HepG2 (cell line): ENCODE results near the gene GJC2. TPM values are rescaled to one million over a fixed set of nuclear protein-coding genes. Genes with fewer than 3 reads are reported as not detected.

Source experiments
- ARNTL ChIP-seq: sonication (generic); formaldehyde crosslinking; IDR thresholded peaks from 2 replicates; pipeline ENCODE4 v1.4.0; 2020; ENCODE audit warnings: mild to moderate bottlenecking, missing genetic modification reagents
- ATF7 ChIP-seq, 2 experiments: fragments of 450-650 bp in 1 of 2; sonication (generic) in 1 of 2; formaldehyde crosslinking in 1 of 2; IDR thresholded peaks; 2 replicates each; pipeline versions ENCODE4 v1.4.0 to v1.6.1; 2016 to 2020; ENCODE audit warnings: antibody characterized with exemption in 1 of 2, mild to moderate bottlenecking in 1 of 2, missing genetic modification reagents in 1 of 2
- CBFB ChIP-seq: sonication (generic); formaldehyde crosslinking; IDR thresholded peaks from 2 replicates; pipeline ENCODE4 v1.4.0; 2020; ENCODE audit warnings: missing genetic modification reagents
- EED ChIP-seq: sonication (generic); formaldehyde crosslinking; IDR thresholded peaks from 2 replicates; pipeline ENCODE4 v1.5.0; 2020; ENCODE audit warnings: mild to moderate bottlenecking, missing genetic modification reagents
- ELF1 ChIP-seq: sonication (generic); formaldehyde crosslinking; IDR thresholded peaks from 2 replicates; pipeline ENCODE4 v1.4.0; 2020; ENCODE audit warnings: missing genetic modification reagents
- MIER2 ChIP-seq: IDR thresholded peaks from 2 replicates; pipeline ENCODE4 v1.6.1; 2016; ENCODE audit warnings: missing biosample characterization, missing genetic modification reagents
- SPEN ChIP-seq: sonication (generic); formaldehyde crosslinking; IDR thresholded peaks from 2 replicates; pipeline ENCODE4 v1.5.1; 2020; ENCODE audit warnings: low read depth, mild to moderate bottlenecking, missing genetic modification reagents
- SSRP1 ChIP-seq: IDR thresholded peaks from 2 replicates; pipeline ENCODE4 v1.6.1; 2016; ENCODE audit warnings: control low read depth
- XBP1 ChIP-seq: sonication (generic); formaldehyde crosslinking; IDR thresholded peaks from 2 replicates; pipeline ENCODE4 v1.5.0; 2020; ENCODE audit warnings: missing genetic modification reagents
- ZC3H4 ChIP-seq: sonication (generic); formaldehyde crosslinking; IDR thresholded peaks from 2 replicates; pipeline ENCODE4 v1.4.0; 2020; ENCODE audit warnings: missing genetic modification reagents, borderline replicate concordance
- ZNF569 ChIP-seq: sonication (generic); formaldehyde crosslinking; IDR thresholded peaks from 2 replicates; pipeline ENCODE4 v1.5.0; 2020; ENCODE audit warnings: mild to moderate bottlenecking, missing genetic modification reagents, moderate library complexity, borderline replicate concordance
- ZNF615 ChIP-seq: sonication (generic); formaldehyde crosslinking; IDR thresholded peaks from 2 replicates; pipeline ENCODE4 v1.5.0; 2020; ENCODE audit warnings: mild to moderate bottlenecking, missing genetic modification reagents, borderline replicate concordance
- ZNF776 ChIP-seq: sonication (generic); formaldehyde crosslinking; IDR thresholded peaks from 2 replicates; pipeline ENCODE4 v1.4.0; 2020; ENCODE audit warnings: mild to moderate bottlenecking, missing genetic modification reagents
- polyA plus RNA-seq, 8 experiments: library from polyadenylated mRNA; depleted of rRNA in 3 of 8; stranded (reverse) in 7 of 8; unstranded in 1 of 8; fragments of >200 nt; fragmentation: Illumina TruSeq in 4 of 8; extraction: Trizol in 4 of 8; gene quantifications; 2 replicates each; pipeline versions ENCODE4 v1.2.1 to v1.2.3, GENCODE V29; 2011 to 2016; ENCODE audit warnings: low read depth in 4 of 8, missing spikeins in 1 of 8, mixed read lengths in 1 of 8; ENCODE audit not compliant: insufficient read depth in 1 of 8
- total RNA-seq, 5 experiments: library from RNA; depleted of rRNA; stranded (reverse); fragments of >200 nt; fragmentation: Illumina TruSeq; extraction: Trizol; gene quantifications; 2 replicates each; pipeline ENCODE4 v1.2.3, GENCODE V29; 2016; ENCODE audit warnings: low read depth in 1 of 5
- TF ChIP-seq, protein P1 (sequence below): sonication (generic); formaldehyde crosslinking; IDR thresholded peaks from 2 replicates; pipeline ENCODE4 v1.4.0; 2020; ENCODE audit warnings: mild to moderate bottlenecking, missing genetic modification reagents, borderline replicate concordance
- TF ChIP-seq, protein P2 (sequence below): sonication (generic); formaldehyde crosslinking; IDR thresholded peaks from 2 replicates; pipeline ENCODE4 v1.4.0; 2020; ENCODE audit warnings: missing genetic modification reagents
- TF ChIP-seq, protein P3 (sequence below): fragments of 450-650 bp; IDR thresholded peaks from 2 replicates; pipeline ENCODE4 v1.6.1; 2017
- TF ChIP-seq, protein P4 (sequence below): sonication (generic); formaldehyde crosslinking; IDR thresholded peaks from 2 replicates; pipeline ENCODE4 v1.4.0; 2020; ENCODE audit warnings: mild to moderate bottlenecking, low read depth, missing genetic modification reagents
- TF ChIP-seq, protein P5 (sequence below): sonication (generic); IDR thresholded peaks from 2 replicates; pipeline ENCODE4 v1.6.1; 2016; ENCODE audit warnings: low read depth, borderline replicate concordance
- TF ChIP-seq, protein P6 (sequence below): sonication (generic); formaldehyde crosslinking; conservative IDR thresholded peaks from 2 replicates; pipeline ENCODE4 v1.8.0; 2022; ENCODE audit warnings: low read depth, missing genetic modification reagents

The GJC2 gene
- total and polyA plus RNA-seq, 2 of the 13 experiments (the other 11 are each of a cell fraction or from before 2014, with no cell fraction given), result 1.6 to 3.8 TPM

- TF ChIP-seq, protein P1, sequence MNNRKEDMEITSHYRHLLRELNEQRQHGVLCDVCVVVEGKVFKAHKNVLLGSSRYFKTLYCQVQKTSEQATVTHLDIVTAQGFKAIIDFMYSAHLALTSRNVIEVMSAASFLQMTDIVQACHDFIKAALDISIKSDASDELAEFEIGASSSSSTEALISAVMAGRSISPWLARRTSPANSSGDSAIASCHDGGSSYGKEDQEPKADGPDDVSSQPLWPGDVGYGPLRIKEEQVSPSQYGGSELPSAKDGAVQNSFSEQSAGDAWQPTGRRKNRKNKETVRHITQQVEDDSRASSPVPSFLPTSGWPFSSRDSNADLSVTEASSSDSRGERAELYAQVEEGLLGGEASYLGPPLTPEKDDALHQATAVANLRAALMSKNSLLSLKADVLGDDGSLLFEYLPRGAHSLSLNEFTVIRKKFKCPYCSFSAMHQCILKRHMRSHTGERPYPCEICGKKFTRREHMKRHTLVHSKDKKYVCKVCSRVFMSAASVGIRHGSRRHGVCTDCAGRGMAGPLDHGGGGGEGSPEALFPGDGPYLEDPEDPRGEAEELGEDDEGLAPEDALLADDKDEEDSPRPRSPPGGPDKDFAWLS (CRISPR knock-in tag), result no peak
- TF ChIP-seq XBP1 (CRISPR knock-in tag) (no peak), ZNF776 (CRISPR knock-in tag) (peak; percentile 35; the same call in 1 of the 2 replicates), ZNF569 (CRISPR knock-in tag) (no peak), SSRP1 (CRISPR knock-in tag) (no peak), CBFB (CRISPR knock-in tag) (no peak), ARNTL (CRISPR knock-in tag) (no peak; the same call in 1 of the 2 replicates), ATF7 (IDR thresholded peaks at IDR 0.05) (no peak), ATF7 (CRISPR knock-in tag; IDR thresholded peaks at IDR 0.05) (0 out of 2 replicates have a peak, but pooled peaks have one; percentile 14), ELF1 (no peak), EED (CRISPR knock-in tag) (no peak), ZNF615 (no peak), ZC3H4 (CRISPR knock-in tag) (no peak), MIER2 (no peak), SPEN (CRISPR knock-in tag) (no peak)
- TF ChIP-seq, protein P2, sequence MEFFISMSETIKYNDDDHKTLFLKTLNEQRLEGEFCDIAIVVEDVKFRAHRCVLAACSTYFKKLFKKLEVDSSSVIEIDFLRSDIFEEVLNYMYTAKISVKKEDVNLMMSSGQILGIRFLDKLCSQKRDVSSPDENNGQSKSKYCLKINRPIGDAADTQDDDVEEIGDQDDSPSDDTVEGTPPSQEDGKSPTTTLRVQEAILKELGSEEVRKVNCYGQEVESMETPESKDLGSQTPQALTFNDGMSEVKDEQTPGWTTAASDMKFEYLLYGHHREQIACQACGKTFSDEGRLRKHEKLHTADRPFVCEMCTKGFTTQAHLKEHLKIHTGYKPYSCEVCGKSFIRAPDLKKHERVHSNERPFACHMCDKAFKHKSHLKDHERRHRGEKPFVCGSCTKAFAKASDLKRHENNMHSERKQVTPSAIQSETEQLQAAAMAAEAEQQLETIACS, result no peak
- TF ChIP-seq, protein P3, sequence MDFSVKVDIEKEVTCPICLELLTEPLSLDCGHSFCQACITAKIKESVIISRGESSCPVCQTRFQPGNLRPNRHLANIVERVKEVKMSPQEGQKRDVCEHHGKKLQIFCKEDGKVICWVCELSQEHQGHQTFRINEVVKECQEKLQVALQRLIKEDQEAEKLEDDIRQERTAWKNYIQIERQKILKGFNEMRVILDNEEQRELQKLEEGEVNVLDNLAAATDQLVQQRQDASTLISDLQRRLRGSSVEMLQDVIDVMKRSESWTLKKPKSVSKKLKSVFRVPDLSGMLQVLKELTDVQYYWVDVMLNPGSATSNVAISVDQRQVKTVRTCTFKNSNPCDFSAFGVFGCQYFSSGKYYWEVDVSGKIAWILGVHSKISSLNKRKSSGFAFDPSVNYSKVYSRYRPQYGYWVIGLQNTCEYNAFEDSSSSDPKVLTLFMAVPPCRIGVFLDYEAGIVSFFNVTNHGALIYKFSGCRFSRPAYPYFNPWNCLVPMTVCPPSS, result no peak
- TF ChIP-seq, protein P4, sequence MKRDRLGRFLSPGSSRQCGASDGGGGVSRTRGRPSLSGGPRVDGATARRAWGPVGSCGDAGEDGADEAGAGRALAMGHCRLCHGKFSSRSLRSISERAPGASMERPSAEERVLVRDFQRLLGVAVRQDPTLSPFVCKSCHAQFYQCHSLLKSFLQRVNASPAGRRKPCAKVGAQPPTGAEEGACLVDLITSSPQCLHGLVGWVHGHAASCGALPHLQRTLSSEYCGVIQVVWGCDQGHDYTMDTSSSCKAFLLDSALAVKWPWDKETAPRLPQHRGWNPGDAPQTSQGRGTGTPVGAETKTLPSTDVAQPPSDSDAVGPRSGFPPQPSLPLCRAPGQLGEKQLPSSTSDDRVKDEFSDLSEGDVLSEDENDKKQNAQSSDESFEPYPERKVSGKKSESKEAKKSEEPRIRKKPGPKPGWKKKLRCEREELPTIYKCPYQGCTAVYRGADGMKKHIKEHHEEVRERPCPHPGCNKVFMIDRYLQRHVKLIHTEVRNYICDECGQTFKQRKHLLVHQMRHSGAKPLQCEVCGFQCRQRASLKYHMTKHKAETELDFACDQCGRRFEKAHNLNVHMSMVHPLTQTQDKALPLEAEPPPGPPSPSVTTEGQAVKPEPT (CRISPR knock-in tag), result no peak
- TF ChIP-seq, protein P5, sequence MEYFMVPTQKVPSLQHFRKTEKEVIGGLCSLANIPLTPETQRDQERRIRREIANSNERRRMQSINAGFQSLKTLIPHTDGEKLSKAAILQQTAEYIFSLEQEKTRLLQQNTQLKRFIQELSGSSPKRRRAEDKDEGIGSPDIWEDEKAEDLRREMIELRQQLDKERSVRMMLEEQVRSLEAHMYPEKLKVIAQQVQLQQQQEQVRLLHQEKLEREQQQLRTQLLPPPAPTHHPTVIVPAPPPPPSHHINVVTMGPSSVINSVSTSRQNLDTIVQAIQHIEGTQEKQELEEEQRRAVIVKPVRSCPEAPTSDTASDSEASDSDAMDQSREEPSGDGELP, result peak; percentile 75; the same call in 1 of the 2 replicates
- TF ChIP-seq, protein P6, sequence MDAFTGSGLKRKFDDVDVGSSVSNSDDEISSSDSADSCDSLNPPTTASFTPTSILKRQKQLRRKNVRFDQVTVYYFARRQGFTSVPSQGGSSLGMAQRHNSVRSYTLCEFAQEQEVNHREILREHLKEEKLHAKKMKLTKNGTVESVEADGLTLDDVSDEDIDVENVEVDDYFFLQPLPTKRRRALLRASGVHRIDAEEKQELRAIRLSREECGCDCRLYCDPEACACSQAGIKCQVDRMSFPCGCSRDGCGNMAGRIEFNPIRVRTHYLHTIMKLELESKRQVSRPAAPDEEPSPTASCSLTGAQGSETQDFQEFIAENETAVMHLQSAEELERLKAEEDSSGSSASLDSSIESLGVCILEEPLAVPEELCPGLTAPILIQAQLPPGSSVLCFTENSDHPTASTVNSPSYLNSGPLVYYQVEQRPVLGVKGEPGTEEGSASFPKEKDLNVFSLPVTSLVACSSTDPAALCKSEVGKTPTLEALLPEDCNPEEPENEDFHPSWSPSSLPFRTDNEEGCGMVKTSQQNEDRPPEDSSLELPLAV (CRISPR knock-in tag), result no peak
These were observed 16.6 kb downstream of the GJC2 start (continued) for GRCh38 chr1:228166170-228166936.
